DMS 273 treated with DMSO at 0.1 percent for 48 hours (cell line): Measurements from ENCODE around the gene TMC3.
"Not testable (repeated sequence)": the region's sequence is repeated elsewhere in the genome, so short reads cannot be mapped to it uniquely, and the experiment has no call there.

Experiments used
- DNase-seq: peaks from one replicate; lab custom pipeline; 2025; lab: John Stamatoyannopoulos, UW

The TMC3 gene

GRCh38 chr15:81373775-81374395 lies at the start of gene TMC3:
Gene TMC3 (minus strand): TSS chr15:81374213. CDS start chr15:81374077, 136 bp downstream.
- no peak for DNase-seq

DNA sequence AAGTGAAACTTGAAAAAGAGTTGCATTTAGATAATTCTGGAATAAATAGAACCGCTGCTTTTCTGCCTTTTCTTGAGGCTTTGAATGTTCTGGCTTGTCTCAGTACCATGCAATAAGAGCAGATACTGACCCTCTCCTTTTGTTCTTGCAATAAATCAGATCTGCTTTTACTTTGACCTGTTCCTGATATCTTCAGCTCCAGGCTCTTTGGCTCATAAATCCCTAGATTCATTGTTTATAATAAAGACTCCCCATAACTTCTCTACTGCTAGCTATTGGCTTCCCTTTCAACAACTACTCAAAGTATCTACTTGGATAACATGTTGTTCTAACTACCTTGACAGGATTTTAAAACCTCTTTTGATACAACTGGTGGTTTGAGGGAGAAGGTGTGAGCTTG lies 47.4 kb upstream of the TMC3 start:
- DNase-seq, result no peak

- peak; percentile 64 for DNase-seq
Measured at GRCh38 chr15:81419332-81419943, 45.4 kb upstream of the TMC3 start.

DNA sequence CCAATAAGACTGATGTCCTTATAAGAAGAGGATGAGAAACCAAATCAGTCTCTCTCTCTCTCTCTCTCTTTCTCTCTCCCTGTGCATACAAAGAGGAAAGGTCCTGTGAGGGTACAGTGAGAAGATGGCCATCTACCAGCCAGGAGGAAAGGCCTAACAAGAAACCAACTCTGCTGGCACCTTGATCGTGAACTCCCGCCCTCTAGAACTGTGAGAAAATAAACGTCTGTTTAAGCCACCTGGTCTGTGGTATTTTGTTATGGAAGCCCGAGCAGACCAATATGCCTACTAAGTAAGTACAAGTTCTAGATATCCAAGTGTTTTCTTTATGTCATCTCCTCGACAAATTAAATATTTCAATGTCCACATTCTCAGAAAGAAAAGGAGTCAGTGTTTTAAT lies 44.9 kb upstream of the TMC3 start:
- peak; percentile 57 for DNase-seq

DNA sequence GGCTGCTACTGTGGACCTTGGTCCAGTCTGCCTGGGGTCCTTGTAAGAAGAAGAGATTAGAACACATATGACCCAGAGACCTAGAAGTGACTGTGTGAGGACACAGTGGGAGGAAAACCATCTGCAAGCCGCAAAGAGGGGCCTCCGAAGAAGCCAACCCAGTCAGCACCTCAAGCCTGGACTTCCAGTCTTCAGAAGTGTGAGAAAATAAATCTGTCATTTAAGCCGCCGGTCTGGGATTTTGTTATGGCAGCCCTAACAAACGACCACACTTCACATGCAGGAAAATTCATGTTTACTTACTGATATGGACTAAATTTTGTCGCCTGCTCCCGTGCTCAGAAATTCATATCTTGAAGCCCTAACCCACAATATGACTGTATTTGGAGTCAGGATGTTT lies 44.4 kb upstream of the TMC3 start:
- DNase-seq, result no peak

DNA sequence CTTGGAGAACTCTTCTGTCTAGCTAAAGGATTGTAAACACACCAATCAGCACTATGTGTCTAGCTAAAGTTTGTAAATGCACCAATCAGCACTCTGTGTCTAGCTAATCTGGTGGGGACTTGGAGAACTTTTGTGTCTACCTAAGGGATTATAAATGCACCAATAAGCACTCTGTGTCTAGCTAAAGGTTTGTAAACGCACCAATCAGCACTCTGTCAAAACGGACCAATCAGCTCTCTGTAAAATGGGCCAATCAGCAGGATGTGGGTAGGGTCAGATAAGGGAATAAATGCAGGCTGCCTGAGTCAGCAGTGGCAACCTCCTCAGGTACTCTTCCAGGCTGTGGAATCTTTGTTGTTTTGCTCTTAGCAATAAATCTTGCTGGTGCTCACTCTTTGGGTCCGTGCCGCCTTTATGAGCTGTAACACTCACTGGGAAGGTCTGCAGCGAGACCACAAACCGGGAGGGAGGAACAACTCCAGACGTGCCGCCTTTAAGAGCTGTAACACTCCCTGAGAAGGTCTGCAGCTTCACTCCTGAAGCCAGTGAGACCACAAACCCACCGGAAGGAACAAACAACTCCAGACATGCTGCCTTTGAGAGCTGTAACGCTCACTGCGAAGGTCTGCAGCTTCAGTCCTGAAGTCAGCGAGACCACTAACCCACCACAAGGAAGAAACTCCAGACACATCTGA lies 40.4 kb upstream of the TMC3 start:
- not testable (repeated sequence) for DNase-seq

DNA sequence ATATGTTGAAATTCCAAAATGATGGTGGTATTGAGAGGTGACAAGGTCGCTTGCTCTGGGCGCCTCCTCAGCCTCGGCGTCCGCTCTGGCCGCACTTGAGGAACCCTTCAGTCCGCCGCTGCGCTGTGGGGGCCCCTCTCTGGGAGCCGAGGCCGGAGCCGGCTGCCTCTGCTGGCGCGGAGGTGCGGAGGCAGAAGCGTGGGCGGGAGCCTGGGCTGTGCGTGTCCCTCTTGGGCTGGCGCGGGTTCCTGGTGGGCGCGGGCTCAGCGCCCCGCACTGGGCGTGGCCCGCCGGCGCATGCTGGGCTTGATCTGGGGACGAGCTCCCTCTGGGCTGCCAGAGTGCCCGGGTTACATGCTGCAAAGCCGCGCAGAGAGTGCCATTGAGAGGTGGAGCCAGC lies 39.8 kb upstream of the TMC3 start:
- no peak for DNase-seq

DNA sequence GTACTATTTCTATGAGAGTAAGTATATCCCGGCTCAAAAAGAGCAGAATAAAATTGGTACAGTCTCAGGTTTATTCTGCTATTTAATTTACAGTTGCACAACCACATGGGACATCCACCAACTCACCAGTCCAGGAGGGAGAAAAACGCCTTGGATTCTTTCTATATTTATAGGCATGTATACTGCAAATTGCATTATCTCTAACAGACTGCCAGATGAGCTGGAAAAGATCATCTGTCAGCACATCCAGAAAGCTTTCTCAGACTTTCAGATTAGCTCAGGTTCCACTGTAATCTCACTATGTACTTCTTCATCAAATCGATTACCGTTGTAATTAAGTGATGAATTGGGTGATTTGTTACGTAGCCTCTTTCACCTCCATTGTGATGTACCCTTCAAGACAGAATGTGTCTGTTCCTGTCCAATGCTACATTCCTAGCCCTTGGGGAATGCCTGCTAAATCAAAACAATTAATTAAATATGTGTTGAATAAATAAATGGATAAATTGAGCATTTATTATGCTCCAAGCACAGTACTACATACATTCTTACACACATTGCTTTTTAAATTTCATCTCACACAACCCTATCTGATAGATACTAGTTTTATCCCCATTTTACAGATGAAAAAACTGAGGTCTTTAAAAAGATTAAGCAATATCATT lies 38.1 kb upstream of the TMC3 start:
- DNase-seq, result no peak

DNA sequence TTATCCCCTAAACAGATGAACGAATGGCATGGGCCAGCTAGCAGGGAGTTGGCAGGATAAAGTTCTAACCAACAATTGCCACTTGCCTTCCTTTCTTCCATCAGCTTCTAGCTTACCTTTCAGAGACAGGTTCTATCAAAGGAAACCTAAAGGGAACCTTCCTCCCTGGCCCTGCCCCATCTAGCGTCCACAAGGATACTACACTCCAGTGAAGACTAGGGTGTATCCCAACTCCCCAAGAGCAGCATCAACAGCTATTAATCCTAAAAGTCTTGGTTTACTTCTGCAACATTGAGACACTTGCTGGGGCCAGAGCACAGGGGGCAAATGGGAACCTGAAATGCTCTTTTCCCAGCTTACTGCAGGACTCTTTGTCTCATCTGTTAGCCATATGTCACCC lies 37.0 kb upstream of the TMC3 start:
- no peak for DNase-seq

DNA sequence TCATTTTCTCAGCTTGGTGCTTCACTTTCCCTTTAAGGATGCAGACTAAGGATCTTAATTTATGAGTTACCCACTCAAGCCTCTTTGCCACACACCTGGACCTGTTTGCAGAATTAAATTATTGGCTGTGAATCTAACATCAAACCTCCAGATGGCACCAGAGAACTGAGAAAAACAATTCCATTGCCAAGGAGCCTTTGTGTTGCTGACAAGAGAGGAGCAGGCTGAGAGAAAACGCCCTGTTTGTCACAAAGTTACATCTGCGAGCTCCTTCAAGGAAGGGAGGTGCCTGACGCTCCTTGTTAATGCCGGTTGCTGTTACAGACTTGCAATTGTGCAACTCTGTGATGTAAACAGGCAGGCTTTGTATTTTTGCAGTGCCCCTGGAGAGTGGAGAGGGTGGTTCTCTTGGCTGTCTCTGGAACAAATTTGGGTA lies 36.3 kb upstream of the TMC3 start:
- peak; percentile 37 for DNase-seq

- DNase-seq, result no peak
Measured at GRCh38 chr15:81407718-81408117, 33.7 kb upstream of the TMC3 start.

DNA sequence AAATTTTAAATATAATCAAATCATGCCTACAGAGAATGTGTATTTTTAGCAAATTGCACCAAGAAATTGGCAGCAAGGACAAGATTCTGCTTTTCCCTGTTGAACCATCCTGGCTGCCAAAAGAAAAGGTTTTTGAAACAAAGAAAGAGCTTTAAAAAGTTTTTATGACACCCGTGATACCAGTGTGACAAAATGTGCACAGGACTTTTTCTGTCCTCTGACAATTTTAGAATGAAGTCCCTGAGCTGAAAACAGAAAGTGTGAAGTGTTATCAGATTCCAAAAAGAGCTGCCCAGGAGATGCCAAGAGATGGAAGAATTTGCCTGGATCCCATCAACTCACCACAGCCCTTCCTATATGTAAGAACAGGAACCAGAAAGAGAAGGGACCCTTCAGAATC lies 33.2 kb upstream of the TMC3 start:
- no peak for DNase-seq

DNA sequence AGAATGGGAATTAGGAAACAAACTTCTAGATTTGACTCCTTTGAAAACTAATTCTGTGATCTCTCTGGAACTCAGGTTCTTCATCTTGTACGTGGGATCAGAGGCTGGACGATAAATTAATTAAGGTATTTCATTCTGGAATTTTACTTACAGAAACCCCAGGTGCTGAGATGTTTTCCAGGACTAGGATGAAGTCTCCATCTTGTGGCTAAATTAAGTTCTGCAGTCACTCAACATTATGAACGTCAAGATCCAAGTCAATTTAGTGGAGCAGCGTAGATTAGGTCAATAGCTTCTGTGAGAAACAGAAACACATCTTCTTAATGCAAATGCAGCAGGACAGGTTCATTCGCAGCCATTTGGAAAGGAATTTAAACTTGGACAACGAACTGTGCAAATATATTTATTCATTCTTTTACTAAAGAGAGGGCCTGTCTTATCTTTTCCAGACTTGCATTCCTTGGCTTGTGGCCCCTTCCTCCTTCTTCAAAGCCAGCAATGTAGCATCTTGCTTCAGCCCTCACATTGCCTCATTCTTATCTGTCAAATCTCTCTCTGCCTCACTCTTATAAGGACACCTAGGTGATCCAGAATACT lies 26.7 kb upstream of the TMC3 start:
- no peak for DNase-seq

DNA sequence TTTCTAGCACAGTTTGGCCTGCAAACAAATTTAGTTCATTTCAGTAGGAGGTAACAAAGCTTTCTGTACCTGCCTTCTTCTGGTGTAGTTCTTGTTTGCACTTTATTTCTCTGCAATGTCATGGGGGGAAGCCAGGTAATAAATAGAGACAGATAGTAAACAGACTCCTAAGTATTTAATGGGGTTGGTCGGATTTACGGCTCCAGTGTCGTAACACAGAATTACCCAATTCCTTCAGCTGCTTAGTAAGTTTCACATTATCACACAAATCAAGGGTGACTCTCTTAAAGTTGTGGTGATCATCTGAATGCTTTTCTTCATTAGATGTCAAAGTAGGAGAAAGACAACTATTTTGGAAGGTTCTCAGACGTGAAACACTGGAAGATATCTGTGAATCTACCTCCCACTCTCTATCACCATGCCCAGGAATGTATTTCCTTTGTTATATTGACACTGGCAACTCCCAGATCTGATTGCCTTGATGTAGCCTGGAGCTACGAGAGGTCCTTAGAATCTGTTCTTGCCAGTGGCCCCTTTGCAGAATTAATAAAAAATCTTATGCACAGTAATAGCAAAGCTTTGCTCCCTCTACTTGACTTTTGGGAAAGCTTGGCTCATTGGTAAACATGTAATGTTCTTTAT lies 25.0 kb upstream of the TMC3 start:
- no peak for DNase-seq

DNA sequence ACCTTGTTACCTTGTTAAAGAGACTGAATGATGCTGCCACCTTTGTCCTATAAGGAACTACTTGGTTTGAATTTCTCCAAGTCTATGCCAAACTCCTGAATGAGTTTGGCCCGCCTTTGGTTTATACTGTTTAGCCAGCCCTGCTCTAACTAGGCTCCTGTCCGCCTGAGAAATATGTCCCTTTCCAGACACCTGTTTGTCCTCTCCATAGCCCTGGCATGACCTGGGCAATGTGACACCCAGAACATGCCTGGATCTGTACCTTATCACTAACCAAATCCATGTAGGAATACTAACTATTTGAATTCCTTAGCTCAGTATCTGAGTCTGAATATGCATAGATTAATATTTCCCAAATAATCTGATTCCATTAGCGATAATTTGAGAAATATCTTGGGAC lies 24.4 kb upstream of the TMC3 start:
- DNase-seq, result no peak

DNA sequence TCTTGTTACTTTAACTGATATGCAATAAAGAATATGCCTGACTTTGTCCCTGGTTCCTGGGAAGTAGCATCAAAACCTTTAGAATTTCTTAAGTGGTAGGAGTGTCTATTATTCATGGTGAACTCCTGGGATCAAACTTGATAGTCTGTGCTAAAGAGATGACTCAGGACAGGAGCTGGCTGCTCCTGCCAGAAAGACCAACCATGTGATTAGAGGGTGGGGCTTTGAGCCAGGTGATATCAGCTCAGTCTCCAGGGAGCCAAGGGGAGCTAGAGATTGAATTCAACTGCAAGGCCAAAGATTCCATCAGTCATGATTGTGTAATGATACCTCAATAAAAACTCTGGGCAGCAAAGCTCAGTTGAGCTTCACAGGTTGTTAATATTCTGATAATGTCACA lies 20.6 kb upstream of the TMC3 start:
- DNase-seq, result no peak

- no peak for DNase-seq
Measured at GRCh38 chr15:81391657-81392056, 17.6 kb upstream of the TMC3 start.

GRCh38 chr15:81388436-81388770 lies 14.4 kb upstream of the TMC3 start:
- no peak for DNase-seq

DNA sequence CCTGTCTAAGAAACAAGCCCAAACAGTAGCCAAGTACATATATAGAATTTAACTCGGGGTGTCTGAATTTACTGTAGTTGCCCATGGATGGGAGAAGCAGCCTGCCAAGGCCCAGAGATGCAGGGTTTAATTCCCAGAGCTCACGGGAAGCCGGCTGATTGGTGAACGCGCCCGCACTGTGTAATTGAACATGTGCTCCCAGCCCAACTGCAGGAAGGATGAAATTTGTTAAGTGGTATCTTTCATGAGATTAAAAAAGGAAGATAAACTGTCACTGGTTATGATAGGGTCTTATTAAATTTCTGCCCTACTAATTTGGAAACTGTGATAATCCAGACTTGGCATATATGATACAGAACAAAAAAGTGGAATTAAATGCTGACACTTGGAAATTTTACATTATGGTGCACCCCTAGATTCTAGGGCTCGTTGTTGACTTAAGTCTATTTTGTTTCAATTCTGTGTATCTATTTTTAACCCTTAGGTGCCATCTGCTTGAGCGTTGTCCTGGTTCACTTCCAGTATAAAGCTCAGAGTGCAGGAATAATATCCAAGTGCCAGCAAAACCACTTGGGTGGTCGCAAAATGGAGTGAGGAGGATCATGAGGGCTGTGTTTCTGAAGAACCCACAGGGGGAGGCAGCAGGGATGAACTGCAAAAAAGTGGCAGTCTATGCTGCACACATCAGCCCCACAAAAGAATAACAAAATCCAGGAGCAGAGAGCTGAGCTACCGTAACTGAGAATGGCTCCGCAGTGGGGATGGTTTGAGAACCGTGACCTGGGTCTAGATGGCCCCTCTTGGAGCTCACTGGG lies 13.8 kb upstream of the TMC3 start:
- no peak for DNase-seq

DNA sequence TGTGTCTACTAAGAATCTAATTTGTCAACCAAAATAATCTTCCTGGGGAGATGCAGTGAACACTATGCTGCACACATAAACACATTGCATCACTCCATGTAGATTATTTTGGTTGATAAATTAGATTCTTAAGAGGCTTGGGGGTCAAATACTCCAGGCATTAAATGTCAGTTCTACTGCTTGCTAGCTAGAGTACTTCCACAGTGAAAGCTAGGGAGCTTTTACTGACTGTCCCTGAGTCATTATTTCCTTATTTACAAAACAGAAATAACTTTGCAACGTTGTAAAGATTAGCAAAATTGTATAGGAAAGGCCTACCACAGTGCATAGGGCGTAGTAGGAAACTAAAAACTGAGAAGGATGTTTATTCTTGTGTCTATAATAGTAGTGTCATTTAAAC lies 12.9 kb upstream of the TMC3 start:
- DNase-seq, result no peak

DNA sequence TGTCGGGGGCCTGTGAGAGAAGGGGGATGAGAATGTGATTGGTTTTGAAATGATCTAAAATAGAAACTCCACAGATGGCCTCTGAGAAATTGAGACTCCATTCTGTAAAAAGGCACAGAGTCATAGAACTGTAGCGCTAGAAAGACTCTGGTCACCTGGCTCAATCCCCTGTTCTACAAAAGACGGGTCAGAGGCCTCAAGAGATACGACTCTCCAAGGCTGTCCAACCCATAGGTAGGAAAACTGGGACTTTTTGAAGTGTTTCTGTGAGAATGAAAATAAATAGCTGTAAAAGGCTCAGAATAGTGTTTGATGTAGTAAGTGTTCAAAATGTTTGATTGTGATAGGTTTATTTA lies 11.7 kb upstream of the TMC3 start:
- no peak for DNase-seq
